Ramos (cell line): ENCODE results near the gene LMAN1.

Source experiments
- in situ Hi-C: fragments of 300-500 bp; cut with MboI; formaldehyde crosslinking; loops from one replicate; pipeline ENCODE4 v1.14.3; 2022; ENCODE audit warnings: low sequenced_read_pairs; ENCODE audit not compliant: unreplicated experiment

The LMAN1 gene, protein sequence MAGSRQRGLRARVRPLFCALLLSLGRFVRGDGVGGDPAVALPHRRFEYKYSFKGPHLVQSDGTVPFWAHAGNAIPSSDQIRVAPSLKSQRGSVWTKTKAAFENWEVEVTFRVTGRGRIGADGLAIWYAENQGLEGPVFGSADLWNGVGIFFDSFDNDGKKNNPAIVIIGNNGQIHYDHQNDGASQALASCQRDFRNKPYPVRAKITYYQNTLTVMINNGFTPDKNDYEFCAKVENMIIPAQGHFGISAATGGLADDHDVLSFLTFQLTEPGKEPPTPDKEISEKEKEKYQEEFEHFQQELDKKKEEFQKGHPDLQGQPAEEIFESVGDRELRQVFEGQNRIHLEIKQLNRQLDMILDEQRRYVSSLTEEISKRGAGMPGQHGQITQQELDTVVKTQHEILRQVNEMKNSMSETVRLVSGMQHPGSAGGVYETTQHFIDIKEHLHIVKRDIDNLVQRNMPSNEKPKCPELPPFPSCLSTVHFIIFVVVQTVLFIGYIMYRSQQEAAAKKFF

DNA sequence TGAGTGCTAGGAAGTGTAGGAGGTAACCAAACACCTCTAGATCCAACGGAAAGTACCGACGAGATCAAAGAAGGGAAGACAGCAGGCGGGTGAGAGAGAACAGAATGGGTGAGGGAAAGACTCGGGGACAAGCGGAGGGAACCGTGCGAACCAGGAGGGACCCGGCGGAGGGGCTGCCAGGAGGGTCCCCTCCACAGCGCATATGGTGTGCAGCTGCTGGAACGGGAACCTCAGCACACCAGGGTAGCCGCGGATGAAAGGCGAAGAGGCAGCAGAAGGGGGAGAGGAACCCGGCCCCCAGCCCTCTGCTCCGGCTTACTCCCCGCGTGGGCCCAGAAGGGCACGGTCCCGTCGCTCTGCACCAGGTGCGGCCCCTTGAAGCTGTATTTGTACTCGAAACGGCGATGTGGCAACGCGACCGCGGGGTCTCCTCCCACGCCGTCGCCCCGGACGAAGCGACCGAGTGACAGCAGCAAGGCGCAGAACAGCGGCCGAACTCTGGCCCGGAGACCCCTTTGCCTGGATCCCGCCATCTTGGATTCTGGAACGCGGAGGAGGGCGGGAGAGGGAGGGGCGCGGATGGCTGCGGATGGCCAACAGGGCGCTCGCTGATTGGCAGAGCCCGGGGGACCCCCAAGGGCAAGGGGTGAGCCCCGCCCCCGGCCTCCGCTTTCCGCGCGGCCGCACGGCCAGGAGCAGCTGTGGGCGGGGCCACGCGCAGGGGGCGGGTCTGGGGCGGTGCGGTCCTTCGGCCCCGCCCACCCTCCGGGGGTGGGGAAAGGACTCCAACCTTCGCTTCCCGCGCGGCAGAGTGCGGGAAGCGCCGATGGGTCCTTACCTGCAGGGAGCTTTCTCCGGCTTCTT, at the start of gene LMAN1:
Gene LMAN1, minus strand, starts transcription at position 554 of the 864 bp plus-strand sequence. Its CDS starts 21 bp downstream, at position 533.
- in situ Hi-C loops, result no loop called here

- in situ Hi-C loops, result no loop called here
These were observed 43.5 kb upstream of the LMAN1 start for GRCh38 chr18:59402432-59403090.

DNA sequence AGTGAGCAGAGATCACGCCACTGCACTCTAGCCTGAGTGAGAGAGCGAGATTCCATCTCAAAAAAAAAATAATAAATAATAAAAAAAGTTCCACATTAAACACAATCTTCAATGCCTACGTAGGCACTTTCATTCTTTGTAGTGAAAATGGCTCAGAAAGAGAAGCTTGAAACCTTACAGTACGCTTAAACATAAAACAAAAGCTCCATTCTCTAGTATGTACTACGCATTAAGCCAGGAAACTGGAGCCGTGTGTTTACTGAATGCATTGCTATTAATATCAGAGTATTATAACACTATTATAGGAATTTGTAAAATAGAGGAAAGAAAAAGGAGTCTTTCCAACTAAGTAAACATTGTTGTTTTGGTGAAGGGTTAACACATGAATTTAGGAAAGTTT, 41.3 kb upstream of the LMAN1 start:
- in situ Hi-C loops, result no loop called here

DNA sequence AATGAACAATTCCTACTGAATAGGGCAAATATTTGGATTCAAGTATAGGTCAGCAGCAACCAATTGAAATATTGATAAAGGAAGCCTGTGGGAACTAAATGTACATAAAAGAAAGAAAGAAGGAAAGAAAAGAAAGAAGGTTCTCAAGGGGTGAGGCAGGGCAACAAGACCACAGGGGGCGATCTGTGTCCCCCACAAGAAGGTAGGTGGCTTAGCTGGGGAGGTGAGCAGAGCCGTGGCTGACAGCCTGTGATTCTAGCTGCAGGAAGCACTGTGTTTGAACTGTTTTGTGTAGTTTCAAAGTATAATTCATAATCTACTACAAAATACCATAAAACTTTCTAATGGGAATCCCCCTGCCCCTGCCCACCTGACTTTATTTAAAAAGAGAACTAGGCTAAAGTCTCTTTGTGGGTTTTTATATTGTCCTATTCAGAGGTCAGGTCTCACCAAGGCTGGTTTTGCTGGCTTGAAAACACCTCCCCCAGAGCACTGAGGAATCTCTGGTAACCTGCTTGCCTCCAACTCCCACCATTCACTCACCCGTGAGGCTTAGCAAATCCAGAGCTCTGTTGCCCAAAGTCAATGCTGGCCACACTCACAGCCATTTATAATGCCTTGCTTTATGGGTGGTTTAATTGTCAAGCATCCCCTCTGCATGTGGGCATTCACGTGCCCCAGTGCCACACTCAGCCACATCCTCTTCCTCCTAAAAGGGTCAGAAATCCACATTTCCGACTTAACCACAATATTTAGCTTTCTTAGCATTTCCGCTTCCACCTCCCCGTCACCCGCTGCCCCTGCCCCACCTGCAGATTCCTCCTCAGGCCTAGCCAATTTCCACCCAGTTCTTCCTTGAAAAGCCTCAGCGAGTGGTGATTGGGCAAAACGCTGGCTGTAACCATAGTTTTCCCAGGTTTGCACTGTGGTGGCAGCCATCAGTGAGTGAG, 36.4 kb upstream of the LMAN1 start:
- in situ Hi-C loops, result no loop called here

DNA sequence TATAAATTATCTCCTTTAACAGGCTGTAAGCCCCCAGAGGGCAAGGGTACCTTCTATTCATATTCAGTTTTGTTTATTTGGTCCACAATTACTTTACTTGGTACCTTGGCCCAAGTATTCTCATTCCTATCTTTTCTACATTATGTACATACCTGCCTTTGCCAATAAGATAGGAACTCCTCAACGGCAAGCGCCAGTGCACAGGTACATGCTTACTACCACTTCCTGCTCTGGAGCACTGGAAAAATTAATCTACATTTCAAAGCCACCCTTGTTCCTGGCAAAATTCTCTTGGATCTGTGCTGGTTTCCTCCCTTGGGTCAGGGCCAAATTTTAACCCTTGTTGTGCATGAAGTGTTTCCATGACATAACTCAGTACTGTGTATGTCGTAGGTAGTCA, 34.3 kb upstream of the LMAN1 start:
- in situ Hi-C loops, result no loop called here

DNA sequence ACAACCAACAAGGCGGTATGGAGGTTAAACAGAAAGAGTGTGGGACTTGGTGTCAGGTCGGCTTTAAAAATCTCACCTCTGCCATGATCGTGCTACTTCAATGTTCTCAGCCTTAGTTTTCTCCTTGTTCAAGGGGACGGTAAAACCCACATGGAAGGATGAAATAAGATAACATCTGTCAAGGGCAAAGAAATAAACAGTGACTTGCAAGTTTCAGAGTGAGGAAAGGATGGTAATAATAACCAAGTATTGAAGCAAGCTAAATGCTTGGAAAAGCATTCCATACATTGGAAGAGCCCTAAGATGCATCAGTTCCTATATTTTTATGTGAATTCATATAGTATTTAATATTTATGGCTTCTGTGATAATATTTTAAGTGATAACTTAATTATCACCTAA, 29.8 kb upstream of the LMAN1 start:
- in situ Hi-C loops, result no loop called here

DNA sequence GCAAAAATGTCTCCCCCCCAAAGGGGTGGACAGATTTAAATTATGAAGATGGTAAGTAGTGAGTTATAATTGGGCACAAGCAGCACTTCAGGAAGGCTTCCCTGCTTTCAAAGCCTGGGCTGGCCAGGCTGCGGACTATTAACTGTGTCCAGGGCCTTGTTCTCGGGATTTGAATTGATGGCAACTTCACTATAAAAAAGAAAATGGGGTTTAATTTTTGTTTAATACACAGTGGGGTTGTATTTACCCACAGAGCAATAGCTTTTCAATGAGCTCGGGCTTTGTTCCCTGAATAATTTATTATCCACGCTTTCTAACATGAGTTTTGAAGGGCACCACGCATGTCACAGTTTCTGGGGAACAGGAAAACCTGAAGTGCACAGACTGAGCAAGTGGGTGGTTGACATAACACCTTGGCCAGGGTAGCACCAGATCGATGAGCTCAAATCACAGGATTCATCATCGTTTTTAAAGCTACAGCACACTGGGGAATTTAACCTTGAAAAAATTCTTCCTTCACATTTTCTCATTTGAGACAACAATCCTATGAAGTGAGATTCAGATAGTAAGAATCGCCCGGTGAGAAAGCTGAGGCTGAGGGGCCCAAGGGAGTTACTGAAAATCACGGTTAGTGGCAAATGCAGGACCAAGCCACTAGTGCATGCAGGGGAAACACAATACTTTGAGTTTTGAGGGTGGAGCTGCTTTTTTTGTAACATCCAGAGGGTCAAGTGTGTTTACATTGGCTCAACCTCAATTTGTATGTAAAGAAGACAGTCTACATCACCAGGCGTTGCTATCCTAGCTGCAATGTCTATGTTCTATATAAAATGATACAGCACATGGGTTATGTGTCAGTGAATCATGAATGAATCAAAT, 28.9 kb upstream of the LMAN1 start:
- in situ Hi-C loops, result no loop called here

- in situ Hi-C loops, result no loop called here
These were observed 28.0 kb upstream of the LMAN1 start for GRCh38 chr18:59386909-59387686.

GRCh38 chr18:59385191-59385590, 26.1 kb upstream of the LMAN1 start:
- in situ Hi-C loops, result no loop called here

DNA sequence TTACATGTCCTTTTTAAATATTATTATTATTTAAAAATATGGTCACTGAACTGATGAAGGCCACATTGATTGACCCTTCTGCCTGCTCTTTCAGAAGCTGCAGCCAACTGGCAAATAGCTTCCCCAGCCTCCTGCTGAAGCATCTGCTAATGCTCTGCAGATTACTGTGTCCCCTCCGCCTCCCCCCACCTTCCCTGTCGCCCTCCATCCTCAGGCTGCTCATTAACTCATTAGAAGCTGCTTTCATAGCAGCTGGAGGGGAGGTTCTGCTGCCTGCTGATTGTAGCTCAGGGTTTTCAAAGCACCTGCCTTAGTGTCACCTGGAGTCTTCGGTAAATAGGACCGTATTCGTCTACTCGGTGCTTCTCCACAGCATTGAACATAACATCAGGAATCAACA, 24.8 kb upstream of the LMAN1 start:
- in situ Hi-C loops, result no loop called here

DNA sequence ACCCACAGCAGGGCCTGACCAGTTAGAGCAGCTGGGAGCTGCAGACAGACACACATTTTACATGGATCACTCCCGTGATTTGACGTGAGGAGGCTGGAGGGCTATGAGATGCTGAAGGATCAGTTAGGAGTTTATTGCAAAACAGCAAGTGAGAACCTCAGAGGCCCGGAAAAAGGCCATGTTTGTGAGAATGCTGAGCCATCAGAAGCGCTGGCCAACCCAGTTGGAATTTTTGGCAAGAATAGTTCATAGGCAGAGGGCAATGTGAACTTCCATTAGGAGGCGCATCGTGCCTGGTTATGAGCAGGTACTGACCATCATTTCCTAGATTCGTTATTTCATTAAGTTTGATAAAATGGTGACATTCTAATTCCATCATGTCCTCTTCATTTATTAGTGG, 23.3 kb upstream of the LMAN1 start:
- in situ Hi-C loops, result no loop called here

- in situ Hi-C loops, result no loop called here
These were observed 22.9 kb upstream of the LMAN1 start for GRCh38 chr18:59381949-59382348.

- in situ Hi-C loops, result no loop called here
These were observed 21.6 kb upstream of the LMAN1 start for GRCh38 chr18:59380706-59381105.

DNA sequence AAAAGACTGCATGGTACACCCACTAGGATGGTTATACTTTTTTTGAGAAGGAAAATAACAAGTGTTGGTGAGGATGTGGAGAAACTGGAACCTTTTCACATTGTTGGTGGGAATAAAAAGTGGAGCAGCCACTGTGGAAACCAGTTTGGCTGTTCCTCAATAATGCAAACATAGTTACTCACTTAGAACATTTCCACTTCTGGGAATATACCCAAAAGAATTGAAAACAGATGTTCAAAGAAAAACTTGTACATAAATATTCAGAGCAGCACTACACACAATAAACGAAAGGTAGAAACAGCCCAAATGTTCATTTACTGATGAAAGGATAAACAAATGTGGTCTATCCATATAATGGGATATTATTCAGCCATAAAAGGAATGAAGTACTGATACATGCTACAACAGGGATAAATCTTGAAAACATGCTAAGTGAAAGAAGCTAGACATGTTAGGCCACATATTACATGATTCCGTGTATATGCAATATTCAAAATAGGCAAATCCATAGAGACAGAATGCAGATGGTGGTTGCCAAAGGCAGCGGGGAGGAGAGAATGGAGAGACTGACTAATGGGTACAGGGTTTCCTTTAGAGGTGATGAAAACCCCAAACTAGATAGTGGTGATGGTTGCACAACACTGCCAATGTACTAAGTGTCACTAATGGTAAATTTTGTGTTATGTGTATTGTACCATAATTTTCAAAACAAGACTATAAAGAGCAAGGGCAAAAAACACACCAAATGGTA, 20.9 kb upstream of the LMAN1 start:
- in situ Hi-C loops, result no loop called here

GRCh38 chr18:59377613-59378337, 18.7 kb upstream of the LMAN1 start:
- in situ Hi-C loops, result no loop called here

DNA sequence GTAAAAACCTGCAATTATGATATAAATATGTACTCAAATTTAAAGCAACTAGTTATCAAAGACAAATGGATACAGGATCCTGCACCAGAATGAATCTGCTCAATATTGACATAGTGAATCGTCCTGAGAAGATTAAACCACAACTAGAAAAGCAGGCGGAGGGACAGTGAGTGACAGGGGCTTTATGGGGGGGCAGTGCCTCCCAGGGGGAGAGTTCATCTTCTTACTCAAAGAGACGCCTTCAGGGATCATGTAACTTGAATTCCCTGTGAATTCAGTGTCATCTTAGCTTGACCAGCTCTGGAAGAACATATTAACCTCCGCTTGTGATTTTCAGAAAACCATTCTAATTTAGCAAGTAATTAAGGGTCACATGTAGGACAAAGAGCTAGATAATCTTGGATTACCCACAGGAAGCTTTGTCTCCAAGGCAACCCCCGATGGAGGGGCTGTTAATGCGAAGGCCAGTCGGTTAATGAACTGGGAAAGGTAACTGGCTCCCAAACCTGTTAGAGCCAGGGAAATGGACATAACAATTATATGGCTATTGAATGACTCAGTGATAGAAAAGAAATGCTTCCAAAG, 17.4 kb upstream of the LMAN1 start:
- in situ Hi-C loops, result no loop called here
